Right lobe of liver (tissue), 4 donors: ENCODE measurements around the gene SF3B6.

Experiments
- CTCF ChIP-seq, 4 donors: fragments of 200-600 bp in 3 of 4; fragments of 450-650 bp in 1 of 4; IDR thresholded peaks; one replicate each; pipeline versions ENCODE4 v1.5.1 to v1.8.0; 2016 to 2022; ENCODE audit warnings: antibody characterized with exemption in 4 of 4, mild to moderate bottlenecking in 2 of 4
- POLR2A ChIP-seq: fragments of 450-650 bp; IDR thresholded peaks from one replicate; pipeline ENCODE4 v1.6.1; 2017; ENCODE audit warnings: antibody characterized with exemption, mild to moderate bottlenecking
- donor health status: DM: no; HTN: no; CAD: no.
- donor health status: DM: no; HTN: no; CAD: no.
- donor health status: DM: no; HTN: yes; CAD: no.

GRCh38 chr2:24077535-24077877 lies 1.4 kb upstream of the SF3B6 start:
- no peak for TF ChIP-seq CTCF (IDR thresholded peaks at IDR 0.05)
- TF ChIP-seq POLR2A, result no peak
